B cell (primary cell): ENCODE data around the gene EMC10. TPM values are rescaled to one million over a fixed set of nuclear protein-coding genes. Genes with fewer than 3 reads are reported as not detected.
A peak's percentile ranks its signal among the peaks of the same experiment; 100 is the strongest.

Experiments
- ATAC-seq: fragments of 200-7000 bp; cut with Tn5 transposase; one replicate; pipeline ENCODE4 v1.10.0; 2021; ENCODE audit warnings: low read depth, mild to moderate bottlenecking, moderate number of reproducible peaks, moderate library complexity
- CTCF ChIA-PET: fragments of 350-600 bp; sonication (Branson Sonifier 250); formaldehyde crosslinking; loops from one replicate; lab custom pipeline; 2021; ENCODE audit warnings: antibody characterized with exemption, inconsistent platforms; lab: Charles Lee
- POLR2A ChIA-PET: fragments of 350-600 bp; sonication (Branson Sonifier 250); formaldehyde crosslinking; loops from one replicate; lab custom pipeline; 2021; ENCODE audit warnings: antibody characterized with exemption; lab: Charles Lee
- DNase-seq: peaks from one replicate; pipeline ENCODE4 v3.0.0; 2013
- H2AFZ ChIP-seq: 2 replicates; pipeline ENCODE4 v1.6.1; 2012; ENCODE audit warnings: mild to moderate bottlenecking, low read depth, low read length; ENCODE audit not compliant: insufficient read depth, poor library complexity, severe bottlenecking
- H3K27ac ChIP-seq, 2 donors: 1 replicate in 1 of 2; 2 replicates in 1 of 2; pipeline ENCODE4 v1.5.1; 2012 to 2013; ENCODE audit warnings: low read length in 2 of 2, mild to moderate bottlenecking in 2 of 2, moderate library complexity in 1 of 2
- H3K27me3 ChIP-seq, 4 experiments: fragments of 200-600 bp in 1 of 4; sonication (generic) in 1 of 4; replicated peaks in 1 of 4; 1 replicate in 2 of 4; 2 replicates in 2 of 4; pipeline versions ENCODE4 v1.6.1 to v1.7.0; 2013 to 2016; ENCODE audit warnings: low read length in 3 of 4, mild to moderate bottlenecking in 2 of 4, mixed read lengths in 1 of 4, moderate library complexity in 1 of 4; ENCODE audit not compliant: insufficient read depth in 4 of 4, control insufficient read depth in 3 of 4; ENCODE audit errors: control extremely low read depth in 1 of 4
- H3K36me3 ChIP-seq, 2 experiments: replicated peaks in 1 of 2; 1 replicate in 1 of 2; 2 replicates in 1 of 2; pipeline versions ENCODE4 v1.6.1 to v1.7.1; 2013; ENCODE audit warnings: low read length in 1 of 2; ENCODE audit not compliant: insufficient read depth in 2 of 2, control insufficient read depth in 1 of 2; ENCODE audit errors: control extremely low read depth in 1 of 2, extremely low read depth in 1 of 2
- H3K4me1 ChIP-seq, 2 donors: fragments of 200-600 bp in 1 of 2; sonication (generic) in 1 of 2; 1 replicate in 1 of 2; 2 replicates in 1 of 2; pipeline versions ENCODE4 v1.5.1 to v1.6.1; 2013 to 2017; ENCODE audit warnings: low read length in 2 of 2; ENCODE audit not compliant: control insufficient read depth in 2 of 2, insufficient read depth in 2 of 2
- H3K4me2 ChIP-seq: replicated peaks from 2 replicates; pipeline ENCODE3; 2012; ENCODE audit warnings: mild to moderate bottlenecking, low read depth, low read length; ENCODE audit not compliant: poor library complexity, severe bottlenecking
- H3K4me3 ChIP-seq, 5 experiments: fragments of 200-600 bp in 1 of 5; sonication (generic) in 1 of 5; 1 replicate in 3 of 5; 2 replicates in 2 of 5; pipeline versions ENCODE4 v1.5.1 to v1.7.0; 2011 to 2016; ENCODE audit warnings: low read length in 4 of 5, mild to moderate bottlenecking in 4 of 5, low read depth in 2 of 5, control low read depth in 1 of 5, moderate library complexity in 1 of 5; ENCODE audit not compliant: insufficient read depth in 1 of 5; ENCODE audit errors: control extremely low read depth in 1 of 5, extremely low read depth in 1 of 5
- H3K79me2 ChIP-seq: fragments of 200-600 bp; sonication (generic); one replicate; pipeline ENCODE4 v1.6.0; 2016; ENCODE audit warnings: low read length; ENCODE audit not compliant: control insufficient read depth, insufficient read depth
- H3K9ac ChIP-seq: fragments of 200-600 bp; sonication (generic); 2 replicates; pipeline ENCODE4 v1.6.1; 2017; ENCODE audit warnings: mild to moderate bottlenecking, low read length, moderate library complexity
- H3K9me3 ChIP-seq, 3 donors: one replicate each; pipeline versions ENCODE4 v1.6.1 to v1.7.1; 2013; ENCODE audit warnings: low read length in 2 of 3; ENCODE audit not compliant: control insufficient read depth in 2 of 3, insufficient read depth in 1 of 3; ENCODE audit errors: control extremely low read depth in 1 of 3
- H4K20me1 ChIP-seq: 2 replicates; pipeline ENCODE4 v1.6.0; 2012; ENCODE audit warnings: mild to moderate bottlenecking, low read length; ENCODE audit not compliant: insufficient read depth, control insufficient read depth, poor library complexity, severe bottlenecking
- H3K27ac Mint-ChIP-seq: one replicate; pipeline ENCODE4 v1.8.0; 2021; ENCODE audit warnings: mixed read lengths
- H3K27me3 Mint-ChIP-seq: one replicate; pipeline ENCODE4 v1.8.0; 2021; ENCODE audit warnings: mixed read lengths
- H3K4me1 Mint-ChIP-seq: one replicate; pipeline ENCODE4 v1.8.0; 2021; ENCODE audit warnings: mixed read lengths
- H3K4me3 Mint-ChIP-seq: one replicate; pipeline ENCODE4 v1.8.0; 2021; ENCODE audit warnings: mixed read lengths
- H3K9me3 Mint-ChIP-seq: one replicate; pipeline ENCODE4 v1.8.0; 2022; ENCODE audit warnings: mixed read lengths; ENCODE audit not compliant: insufficient read depth
- EZH2 ChIP-seq: IDR thresholded peaks from 2 replicates; pipeline ENCODE4 v1.6.1; 2012; ENCODE audit warnings: borderline replicate concordance, low read depth, mild to moderate bottlenecking, moderate library complexity, low read length; ENCODE audit not compliant: insufficient read depth, poor library complexity, severe bottlenecking
- WGBS: methylation state at CpG from one replicate; pipeline ENCODE4 v1.1.5; 2013; ENCODE audit warnings: missing lambda C conversion rate; ENCODE audit not compliant: insufficient coverage; 5-methylcytosine and 5-hydroxymethylcytosine counted together
- intact Hi-C: fragments of 100-400 bp; cut with micrococcal nuclease; formaldehyde crosslinking; loops from one replicate; pipeline ENCODE4 v1.10.0; 2022
- polyA plus RNA-seq: library from polyadenylated mRNA; depleted of rRNA; stranded (reverse); fragments of >200 nt; gene quantifications from 2 replicates; pipeline ENCODE4 v1.2.3, GENCODE V29; 2012
- total RNA-seq, 2 donors: library from RNA; stranded (reverse); fragments of 120-200 nt in 1 of 2; gene quantifications; 1 replicate in 1 of 2; 2 replicates in 1 of 2; pipeline versions ENCODE4 v1.2.3 to v1.2.4, GENCODE V29; 2013 to 2022
- TF ChIP-seq, protein P1 (sequence below): fragments of 200-600 bp; IDR thresholded peaks from one replicate; pipeline ENCODE4 v1.8.0; 2022; ENCODE audit warnings: antibody characterized with exemption, mild to moderate bottlenecking

Gene EMC10
- total and polyA plus RNA-seq, 2 donors (not counting 1 experiment from before 2014, with no cell fraction given) = 51.1 to 88.1 TPM

DNA sequence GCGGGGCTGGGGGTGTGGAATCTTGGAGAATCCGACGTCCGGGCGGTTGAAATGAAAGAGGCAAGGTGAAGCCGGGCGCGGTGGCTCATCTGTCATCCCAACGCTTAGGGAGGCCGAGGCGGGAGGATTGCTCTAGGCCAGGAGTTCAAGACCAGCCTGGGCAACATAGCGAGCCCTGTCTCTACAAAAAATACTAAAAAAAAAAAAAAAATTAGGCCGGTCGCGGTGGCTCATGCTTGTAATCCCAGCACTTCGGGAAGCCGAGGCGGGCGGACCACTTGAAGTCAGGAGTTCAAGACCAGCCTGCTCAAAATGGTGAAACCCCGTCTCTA is 566 bp downstream of the EMC10 start:
- H3K9ac ChIP-seq = peak overlapping the region; percentile 100
- peak overlapping the region; percentile 82 to 90 for H3K27ac ChIP-seq
- no peaks in the 10 kb centered on the region for H3K9me3 Mint-ChIP-seq
- POLR2A ChIA-PET = interaction anchor here (0.7 kb wide), 1 partner anchor 119 kb away, joined by 4 read pairs; no protein-coding TSS in a partner anchor
- no peak for DNase-seq
- intact Hi-C loops = loop anchor here (1.0 kb wide), 2 partner anchors 17 to 62 kb away; no protein-coding TSS in a partner anchor
- no peaks in the 10 kb centered on the region for H3K27me3 ChIP-seq
- CTCF ChIA-PET = no interaction called here
- H3K4me3 Mint-ChIP-seq = peak overlapping the region; percentile 99
- peaks cover 0 to 40% of the 10 kb centered on the region in 2 experiments for H3K36me3 ChIP-seq
- H2AFZ ChIP-seq = peak overlapping the region; percentile 99
- H3K4me1 ChIP-seq = peaks cover 14 to 23% of the 10 kb centered on the region in 2 donors
- no peaks in the 10 kb centered on the region for H3K27me3 Mint-ChIP-seq
- 23% methylated on average over 18 of the region's 20 CpGs for WGBS
- peaks cover 49% of the 10 kb centered on the region for H4K20me1 ChIP-seq
- peak overlapping the region; percentile 35 to 100 (median 98) for H3K4me3 ChIP-seq
- peak overlapping the region; percentile 94 for H3K27ac Mint-ChIP-seq
- TF ChIP-seq, protein P1, sequence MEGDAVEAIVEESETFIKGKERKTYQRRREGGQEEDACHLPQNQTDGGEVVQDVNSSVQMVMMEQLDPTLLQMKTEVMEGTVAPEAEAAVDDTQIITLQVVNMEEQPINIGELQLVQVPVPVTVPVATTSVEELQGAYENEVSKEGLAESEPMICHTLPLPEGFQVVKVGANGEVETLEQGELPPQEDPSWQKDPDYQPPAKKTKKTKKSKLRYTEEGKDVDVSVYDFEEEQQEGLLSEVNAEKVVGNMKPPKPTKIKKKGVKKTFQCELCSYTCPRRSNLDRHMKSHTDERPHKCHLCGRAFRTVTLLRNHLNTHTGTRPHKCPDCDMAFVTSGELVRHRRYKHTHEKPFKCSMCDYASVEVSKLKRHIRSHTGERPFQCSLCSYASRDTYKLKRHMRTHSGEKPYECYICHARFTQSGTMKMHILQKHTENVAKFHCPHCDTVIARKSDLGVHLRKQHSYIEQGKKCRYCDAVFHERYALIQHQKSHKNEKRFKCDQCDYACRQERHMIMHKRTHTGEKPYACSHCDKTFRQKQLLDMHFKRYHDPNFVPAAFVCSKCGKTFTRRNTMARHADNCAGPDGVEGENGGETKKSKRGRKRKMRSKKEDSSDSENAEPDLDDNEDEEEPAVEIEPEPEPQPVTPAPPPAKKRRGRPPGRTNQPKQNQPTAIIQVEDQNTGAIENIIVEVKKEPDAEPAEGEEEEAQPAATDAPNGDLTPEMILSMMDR = no peak
- no peak for TF ChIP-seq EZH2
- peaks cover 45% of the 10 kb centered on the region for H3K79me2 ChIP-seq
- H3K4me1 Mint-ChIP-seq = peaks cover 29% of the 10 kb centered on the region
- peak overlapping the region; percentile 99 for H3K4me2 ChIP-seq
- ATAC-seq = no peak
- peaks cover 0 to 11% (median 0%) of the 10 kb centered on the region in 3 donors for H3K9me3 ChIP-seq

GRCh38 chr19:50477751-50478515 is 1.6 kb downstream of the EMC10 start:
- DNase-seq (no peak), ATAC-seq (no peak)
- 99% methylated on average over 11 of the region's 17 CpGs for WGBS
- peak overlapping the region; percentile 99 for H3K4me3 Mint-ChIP-seq
- no peak overlapping the region for H3K27ac ChIP-seq
- no peaks in the 10 kb centered on the region for H3K27me3 Mint-ChIP-seq
- ChIA-PET POLR2A (no interaction called here), CTCF (interaction anchor here (0.8 to 1.5 kb wide), 4 partner anchors 14 to 121 kb away, joined by 3 to 4 read pairs (median 4); partner anchors contain the start of gene JOSD2)
- H2AFZ ChIP-seq = no peak overlapping the region
- TF ChIP-seq, protein P1 = no peak
- no peak for TF ChIP-seq EZH2
- H3K4me1 ChIP-seq = peaks cover 14 to 23% of the 10 kb centered on the region in 2 donors
- no peaks in the 10 kb centered on the region for H3K27me3 ChIP-seq
- peak overlapping the region; percentile 100 for H3K9ac ChIP-seq
- peaks cover 0 to 11% (median 0%) of the 10 kb centered on the region in 3 donors for H3K9me3 ChIP-seq
- peaks cover 29% of the 10 kb centered on the region for H3K4me1 Mint-ChIP-seq
- H3K27ac Mint-ChIP-seq = peak overlapping the region; percentile 17
- H3K36me3 ChIP-seq = peaks cover 0 to 46% of the 10 kb centered on the region in 2 experiments
- intact Hi-C loops = no loop called here
- peaks cover 49% of the 10 kb centered on the region for H4K20me1 ChIP-seq
- H3K9me3 Mint-ChIP-seq = no peaks in the 10 kb centered on the region
- peaks cover 45% of the 10 kb centered on the region for H3K79me2 ChIP-seq
- H3K4me2 ChIP-seq = peak overlapping the region; percentile 99
- peak overlapping the region in 1 of 5 experiments; percentile 11 for H3K4me3 ChIP-seq
